ENCODE results near the gene ANKS1B. TPM values are rescaled to one million over a fixed set of nuclear protein-coding genes. Genes with fewer than 3 reads are reported as not detected.

The ANKS1B gene
- total RNA-seq, 1 experiment from 2014 or later, result 4.1 TPM

DNA sequence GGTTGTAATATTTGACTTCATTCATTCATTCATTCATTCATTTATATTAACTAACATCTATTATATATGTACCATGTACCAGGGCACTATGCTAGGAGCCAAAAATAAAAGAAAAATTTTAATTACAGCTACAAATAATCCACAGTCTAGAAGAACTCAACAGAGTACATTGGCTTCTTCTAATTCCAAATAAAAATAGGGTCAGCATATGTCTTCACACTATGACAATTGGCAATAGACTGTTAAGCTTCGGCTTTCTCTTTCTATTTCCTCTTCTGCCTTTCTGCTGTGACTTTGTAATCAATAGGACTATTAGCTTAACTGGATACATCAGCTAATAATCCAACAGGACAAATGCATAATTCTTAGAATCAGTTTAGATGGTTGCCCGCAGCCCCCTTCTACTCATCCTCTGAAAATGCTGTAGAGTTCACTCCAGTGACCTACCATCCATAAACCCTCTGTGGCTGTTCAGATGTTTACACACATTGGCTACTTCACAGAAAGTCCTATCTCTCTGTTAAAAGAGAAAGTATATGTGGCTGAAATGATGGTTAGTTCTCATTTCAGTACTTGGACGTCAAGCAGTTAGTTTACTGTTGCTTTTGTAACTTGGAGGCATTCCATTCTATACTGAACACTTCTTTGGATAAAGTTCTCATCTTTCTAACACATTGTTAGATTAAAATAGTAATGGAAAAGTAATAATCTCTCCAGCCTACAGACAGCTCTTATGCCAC, 782.7 kb downstream of the ANKS1B start:
- no peak for DNase-seq (ENCODE audit: low read depth)

DNA sequence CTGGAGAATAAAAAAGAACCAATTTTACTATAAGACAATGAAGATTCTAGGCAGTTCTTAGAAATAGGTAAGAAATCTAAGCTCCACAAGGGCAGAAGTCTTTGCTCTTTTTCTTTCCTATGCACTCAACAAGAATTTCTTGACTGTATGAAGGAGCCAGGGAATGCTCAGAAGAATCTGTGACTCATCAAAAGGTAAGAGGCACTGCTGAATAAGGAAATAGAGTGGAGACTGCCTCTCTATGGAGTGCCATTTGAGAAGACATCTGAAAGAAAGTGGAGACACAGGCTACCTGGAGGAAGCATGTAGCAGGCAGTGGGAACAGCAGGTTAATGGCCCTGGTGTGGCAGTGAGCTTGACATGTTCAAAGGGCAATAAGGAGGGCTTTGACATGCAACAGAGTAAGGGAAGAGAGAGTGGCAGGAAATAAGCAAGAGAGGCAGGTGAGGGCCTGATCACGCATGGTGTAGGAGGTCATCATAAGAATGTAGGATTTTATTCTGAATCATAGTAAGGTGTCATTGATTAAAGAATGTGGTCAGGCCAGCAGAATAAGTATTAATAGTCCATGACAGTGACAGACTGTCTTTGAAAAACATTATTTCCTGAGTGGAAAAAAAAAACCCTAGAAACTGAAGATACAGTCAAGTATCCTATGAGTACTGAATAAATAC, 783.9 kb downstream of the ANKS1B start:
- DNase-seq (ENCODE audit: low read depth), result peak; percentile 4

DNA sequence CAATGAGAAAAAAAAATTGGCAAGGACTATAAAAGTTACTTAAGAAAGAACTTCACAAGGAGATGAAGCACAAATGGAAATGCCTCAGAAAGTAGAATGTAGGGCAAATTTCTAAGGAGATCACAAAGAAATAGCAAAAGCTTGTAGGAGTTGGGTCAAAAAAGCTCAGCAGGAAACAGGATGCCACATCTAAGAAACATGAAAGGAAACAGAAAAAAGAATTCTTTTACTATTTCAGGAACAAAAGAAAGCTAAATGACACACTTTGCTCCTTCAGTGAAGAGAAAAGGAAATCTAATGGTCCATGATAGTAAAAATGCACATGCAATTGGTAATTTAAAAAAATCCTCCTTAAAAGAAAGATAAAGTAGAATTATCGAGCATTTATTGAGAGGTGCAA, 789.3 kb downstream of the ANKS1B start:
- DNase-seq (ENCODE audit: low read depth), result no peak

DNA sequence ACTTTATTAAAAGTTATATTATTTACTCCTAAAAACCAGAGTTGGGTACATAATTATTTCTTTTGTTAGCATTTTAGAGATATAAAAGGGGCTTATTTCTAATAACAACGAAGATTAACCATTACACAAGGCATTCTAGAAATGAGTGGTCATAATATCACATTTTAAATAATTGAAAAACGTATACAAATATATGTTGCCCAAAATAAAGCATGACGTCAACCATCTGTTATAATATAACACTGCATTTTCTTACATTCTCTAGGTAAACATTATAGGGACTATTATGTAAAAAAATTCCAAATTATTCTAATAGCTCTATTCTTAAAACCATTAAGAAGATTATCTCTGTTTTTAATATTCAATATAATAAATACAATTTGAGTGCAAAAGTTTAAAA, 792.2 kb downstream of the ANKS1B start:
- no peak for DNase-seq (ENCODE audit: low read depth)

DNA sequence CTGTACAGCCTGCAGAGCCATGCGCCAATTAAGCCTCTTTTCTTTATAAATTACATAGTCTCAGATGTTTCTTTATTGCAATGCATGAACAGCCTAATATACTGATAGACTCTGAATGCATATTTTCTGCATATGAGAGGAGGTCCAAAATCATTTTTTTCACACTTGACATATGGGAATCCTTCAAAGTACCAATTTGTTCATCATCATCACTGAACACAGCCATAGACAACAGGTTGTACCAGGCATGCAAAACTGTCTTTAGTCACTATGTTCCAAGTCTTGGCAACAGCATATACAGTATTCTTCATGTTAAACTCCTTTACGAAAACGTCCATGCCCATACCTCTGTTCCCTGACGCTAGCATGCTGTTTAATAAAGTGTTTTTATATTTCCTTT, 807.9 kb downstream of the ANKS1B start:
- DNase-seq (ENCODE audit: low read depth), result no peak

DNA sequence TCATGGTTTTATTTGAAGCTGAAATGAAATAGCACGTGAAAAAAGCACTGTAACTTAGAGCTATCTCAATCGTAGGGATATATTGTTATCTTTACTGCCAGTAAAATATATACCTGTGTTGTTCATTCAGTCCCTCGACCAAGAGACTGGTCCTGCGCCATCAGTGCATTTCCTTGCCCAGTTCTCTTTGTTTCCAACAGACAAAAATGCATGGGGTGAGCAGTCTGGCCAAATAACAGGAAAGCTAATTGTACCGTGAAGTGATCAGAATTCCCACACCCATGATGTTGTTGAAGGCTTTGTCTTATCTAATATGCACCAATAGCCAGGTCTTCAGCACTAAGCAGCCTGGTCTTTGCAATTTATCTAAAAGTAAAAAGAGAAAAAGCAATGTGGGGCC, 814.3 kb downstream of the ANKS1B start:
- no peak for DNase-seq (ENCODE audit: low read depth)

DNA sequence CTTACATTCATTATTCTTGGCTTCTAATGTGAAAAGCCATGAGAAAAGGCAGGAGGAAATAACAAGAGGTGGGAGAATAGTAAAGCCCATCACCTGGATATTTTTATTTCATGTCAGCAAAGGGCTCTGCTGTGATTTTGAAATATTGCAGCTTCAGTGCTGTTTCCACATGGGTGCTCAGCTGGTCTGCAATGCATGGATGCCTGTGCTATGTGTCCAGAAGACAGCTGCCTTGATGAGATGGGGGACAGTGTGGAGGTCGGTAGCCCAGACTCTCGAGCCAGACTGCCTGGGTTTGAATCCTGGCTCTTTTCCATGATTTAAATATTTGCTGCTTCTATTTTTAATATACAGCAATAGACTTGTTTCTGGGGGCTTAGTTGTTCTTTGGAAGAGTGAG, 814.7 kb downstream of the ANKS1B start:
- DNase-seq (ENCODE audit: low read depth), result no peak

DNA sequence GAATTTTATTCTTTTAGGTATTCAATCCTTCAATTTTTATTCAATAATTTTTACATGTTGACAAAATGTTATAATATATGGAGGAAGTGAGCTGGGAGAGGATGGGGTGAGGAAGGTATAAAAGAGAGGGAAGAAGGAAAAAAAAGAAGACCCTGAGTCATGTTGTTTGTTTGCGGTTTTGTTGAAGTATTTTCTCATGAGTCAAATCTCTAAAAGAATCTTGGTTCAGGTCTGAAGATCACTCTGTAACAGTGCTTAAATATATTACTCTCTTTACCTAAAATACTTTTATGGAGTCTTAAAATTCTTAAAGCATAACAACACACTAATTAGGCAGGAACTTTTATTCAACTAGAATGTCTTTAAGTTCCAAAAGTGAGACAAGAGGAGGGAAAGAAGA, 826.8 kb downstream of the ANKS1B start:
- DNase-seq (ENCODE audit: low read depth), result peak; percentile 76

DNA sequence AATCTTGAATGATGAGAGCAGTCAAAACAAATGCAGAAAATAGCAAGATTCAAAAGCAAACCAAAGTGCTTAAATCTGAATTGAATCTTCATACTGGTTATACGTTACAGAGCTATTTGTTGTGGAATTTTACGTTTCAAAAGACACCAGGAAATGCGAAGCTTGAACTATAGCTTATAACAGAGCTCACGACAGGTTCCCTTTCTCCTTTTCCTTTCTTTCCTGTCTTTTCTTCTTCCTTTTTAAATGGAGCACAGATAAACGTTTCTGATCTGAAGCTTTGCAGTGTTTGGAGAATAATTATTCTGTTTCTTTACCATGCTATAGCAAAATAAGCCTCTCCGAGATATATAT, 829.8 kb downstream of the ANKS1B start:
- DNase-seq (ENCODE audit: low read depth), result no peak

DNA sequence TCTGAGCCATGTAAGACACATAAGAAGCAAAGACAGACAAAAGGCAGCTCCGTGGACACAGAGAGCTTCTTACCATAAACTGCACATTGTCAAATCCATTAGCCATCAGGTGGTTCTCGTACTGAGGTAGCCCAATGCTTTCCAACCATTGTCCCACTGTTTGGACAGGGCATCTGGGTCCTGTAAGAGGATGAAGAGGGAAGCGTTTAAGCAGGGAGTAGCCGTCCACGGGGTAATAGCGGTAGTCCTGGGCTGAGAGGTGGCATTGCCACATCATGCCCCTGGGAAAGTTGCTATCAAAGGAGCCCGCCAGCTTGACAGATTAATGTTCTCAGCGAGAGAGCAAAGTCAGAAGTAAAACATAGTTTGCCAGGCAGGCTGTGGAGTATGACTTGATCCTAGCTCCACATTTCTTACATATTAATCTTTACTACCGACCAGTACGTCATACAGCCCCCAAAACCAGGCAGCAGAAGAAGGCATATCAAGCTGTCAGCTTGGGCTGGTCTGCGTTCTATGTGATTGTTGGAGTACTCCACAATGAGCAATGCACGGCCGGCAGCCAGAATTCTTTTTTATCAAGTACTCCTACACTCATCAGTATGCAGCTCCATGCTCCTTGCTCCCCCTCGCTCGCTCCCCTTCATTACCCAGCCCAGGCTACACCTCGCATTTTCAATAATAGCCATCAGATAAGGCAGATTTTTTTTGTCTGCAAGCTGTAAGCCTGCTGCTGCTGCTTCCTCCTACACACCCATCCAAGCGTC, 830.3 kb downstream of the ANKS1B start:
- peak; percentile 9 for DNase-seq (ENCODE audit: low read depth)

DNA sequence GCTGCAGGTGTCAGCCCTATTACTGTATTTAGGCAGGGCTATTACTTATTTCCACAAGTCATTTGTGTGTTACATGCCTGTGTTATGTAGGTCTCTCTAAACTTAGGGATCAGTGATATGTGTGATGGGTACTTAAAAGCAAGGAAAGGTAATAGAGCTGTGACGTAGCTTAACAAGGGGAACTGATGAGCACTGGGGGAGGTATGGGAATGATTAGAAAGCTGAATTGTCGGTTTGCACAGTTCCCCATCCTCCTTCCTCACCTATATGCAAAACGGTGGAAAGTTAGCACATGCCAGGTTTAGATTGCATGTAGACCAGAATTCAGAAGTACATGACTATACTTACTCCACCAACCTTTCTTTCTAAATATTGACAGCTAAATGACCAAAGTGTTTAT, 831.4 kb downstream of the ANKS1B start:
- DNase-seq (ENCODE audit: low read depth), result no peak

DNA sequence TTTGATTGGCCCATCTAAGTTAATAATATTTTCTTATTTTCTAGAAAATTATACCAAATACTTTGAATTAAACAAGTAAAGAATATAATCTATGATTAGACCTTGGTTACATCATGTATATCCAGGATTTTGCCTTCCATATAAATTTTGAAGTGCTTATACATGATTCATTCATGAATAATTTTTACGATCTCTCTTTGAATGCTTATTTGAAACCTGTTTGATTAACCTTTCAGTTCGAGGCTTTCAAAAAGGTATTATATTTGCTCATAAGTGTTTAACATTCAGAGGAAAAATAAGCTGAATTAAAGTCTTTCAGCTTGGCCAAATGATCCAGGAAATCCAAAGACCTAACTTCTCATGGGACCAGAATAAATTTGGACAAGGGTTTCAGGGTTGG, 832.4 kb downstream of the ANKS1B start:
- DNase-seq (ENCODE audit: low read depth), result no peak

DNA sequence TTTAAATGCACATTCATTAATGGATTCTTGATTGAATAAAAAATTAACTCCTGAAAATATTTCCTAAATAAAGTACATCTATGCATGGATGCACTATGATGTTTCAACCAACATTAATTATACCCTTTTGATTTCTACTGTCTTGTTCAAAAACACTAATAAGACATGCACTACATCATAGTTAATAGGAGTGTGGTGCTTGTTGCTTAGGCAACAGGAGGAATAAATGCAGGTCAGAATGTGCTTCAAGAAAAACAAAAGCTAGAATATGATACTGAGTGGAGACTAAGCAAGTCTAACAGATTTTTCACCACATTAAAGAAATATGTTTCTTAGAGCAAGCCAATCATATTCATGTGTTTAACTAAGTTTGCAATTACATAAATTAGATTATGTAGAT, 833.0 kb downstream of the ANKS1B start:
- no peak for DNase-seq (ENCODE audit: low read depth)

DNA sequence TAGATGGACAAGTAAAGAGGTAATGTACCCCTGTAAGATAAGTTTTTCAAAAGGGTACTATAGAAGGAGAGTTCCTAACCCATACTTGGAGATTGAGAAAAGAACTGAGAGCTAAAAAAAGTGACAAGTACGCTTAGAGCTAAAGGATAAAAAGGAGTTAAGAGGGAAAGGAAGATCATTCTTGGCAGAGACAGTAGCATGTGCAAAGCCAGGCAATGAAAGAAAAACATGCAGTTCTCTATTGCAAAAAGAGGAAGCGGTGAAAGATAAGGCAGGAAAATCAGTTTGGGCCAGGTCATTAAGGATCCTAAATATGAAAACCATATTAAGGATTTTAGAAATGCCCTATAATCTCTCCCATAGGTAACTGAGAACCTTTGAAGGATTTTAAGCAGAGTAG, 837.6 kb downstream of the ANKS1B start:
- no peak for DNase-seq (ENCODE audit: low read depth)

DNA sequence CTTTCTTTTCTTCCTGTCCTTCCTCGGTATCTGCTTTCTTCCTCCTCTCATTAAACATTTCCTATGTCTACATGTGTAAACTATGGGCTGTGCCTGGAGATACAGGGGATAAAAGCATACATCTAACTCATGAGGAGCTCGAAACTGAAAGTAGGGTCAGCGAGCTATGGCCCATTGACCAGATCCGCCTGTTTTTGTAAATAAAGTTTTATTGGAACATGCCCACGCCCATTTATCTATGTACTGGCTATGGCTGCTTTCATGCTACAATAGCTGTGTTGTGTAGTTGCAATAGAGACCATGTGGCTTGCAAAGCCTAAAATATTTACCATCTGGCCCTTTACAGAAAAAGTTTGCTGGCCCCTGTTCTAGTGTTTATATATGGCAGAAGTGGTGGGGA, 838.0 kb downstream of the ANKS1B start:
- no peak for DNase-seq (ENCODE audit: low read depth)

DNA sequence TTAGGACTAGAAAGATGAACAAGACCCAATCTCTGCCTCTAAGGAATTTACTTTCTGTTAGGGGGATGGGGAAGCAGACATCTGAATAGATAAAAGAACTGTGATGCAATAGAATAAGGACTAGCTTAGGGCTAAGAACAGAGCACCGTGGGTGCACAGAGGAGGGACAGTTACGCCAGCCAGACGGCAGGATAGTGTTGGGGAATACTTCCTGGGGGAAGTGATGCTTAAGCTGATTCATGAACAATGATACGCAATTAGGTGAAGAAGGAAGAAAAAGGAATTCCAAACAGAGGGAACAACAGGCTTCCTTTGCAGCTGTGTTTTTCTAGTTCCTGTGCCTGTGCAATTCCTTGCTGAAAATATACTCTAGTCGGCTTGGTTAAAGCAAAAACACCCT, 838.6 kb downstream of the ANKS1B start:
- no peak for DNase-seq (ENCODE audit: low read depth)

DNA sequence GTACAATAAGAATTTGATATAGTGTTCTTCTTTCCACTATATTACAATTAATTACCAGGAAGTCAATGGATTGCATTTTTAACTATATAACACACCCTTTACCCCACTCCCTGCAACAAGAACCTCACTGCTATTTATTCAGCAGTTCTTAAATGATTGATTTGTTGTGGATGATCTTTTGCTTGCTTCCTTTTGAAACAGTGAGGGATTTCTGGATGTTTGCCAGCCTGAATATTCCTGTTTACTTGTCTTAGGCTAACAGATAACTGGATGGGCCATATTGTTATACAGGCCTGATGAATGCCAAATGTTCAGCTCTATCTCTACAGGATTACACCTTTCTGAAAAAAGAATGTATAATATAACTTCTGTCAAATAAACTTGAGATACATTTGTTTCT, 842.1 kb downstream of the ANKS1B start:
- no peak for DNase-seq (ENCODE audit: low read depth)

DNA sequence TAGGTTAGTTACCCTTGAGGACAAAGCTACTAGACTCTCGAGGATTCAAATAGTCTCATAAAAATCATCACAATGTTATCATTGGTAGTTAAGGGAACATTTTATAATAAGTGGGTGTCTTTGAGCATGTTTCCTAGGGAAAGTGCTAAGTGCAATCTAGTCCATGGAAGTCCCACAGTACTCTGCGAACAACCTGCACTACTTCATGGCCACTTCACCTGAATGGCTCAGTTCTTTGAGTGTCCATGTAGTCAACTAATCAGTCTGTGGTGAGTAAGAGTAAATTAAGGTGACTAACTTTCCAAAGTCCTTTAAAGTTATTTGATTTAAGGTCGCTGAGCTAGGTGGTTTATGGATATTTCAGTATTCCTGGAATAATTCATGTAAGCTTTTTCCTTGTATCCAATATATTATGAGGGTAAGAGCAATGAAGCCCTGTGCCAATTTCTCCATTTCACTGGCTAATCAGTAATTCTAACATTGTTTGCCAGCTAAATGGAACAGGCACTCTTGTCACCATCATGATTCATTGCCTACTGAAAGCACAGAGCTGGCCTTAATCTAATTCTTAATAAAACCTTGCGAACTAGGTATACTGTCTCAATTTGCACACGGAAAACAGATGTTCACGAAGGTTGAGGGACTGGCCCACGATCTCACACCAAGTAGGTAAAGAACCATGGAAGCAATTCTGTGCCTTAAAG, 844.6 kb downstream of the ANKS1B start:
- no peak for DNase-seq (ENCODE audit: low read depth)

DNA sequence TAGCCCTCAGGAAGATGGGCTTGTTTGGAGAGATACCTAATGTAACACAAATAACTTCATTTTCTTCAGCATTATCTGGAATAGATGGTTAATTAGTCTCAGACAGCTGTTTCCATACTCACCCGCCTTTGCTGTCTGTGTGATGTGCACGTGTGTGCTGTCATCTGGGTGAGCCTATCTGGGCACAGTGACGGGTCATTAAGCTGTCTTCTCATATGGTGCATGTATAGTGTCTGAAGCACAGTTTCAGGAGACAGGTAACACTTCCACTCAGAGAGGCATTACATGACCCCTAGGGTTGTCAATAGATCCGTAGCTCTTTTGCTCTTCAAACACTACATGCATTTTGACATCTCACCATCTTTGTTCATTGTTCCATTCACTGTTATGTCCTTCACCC, 846.3 kb downstream of the ANKS1B start:
- no peak for DNase-seq (ENCODE audit: low read depth)

DNA sequence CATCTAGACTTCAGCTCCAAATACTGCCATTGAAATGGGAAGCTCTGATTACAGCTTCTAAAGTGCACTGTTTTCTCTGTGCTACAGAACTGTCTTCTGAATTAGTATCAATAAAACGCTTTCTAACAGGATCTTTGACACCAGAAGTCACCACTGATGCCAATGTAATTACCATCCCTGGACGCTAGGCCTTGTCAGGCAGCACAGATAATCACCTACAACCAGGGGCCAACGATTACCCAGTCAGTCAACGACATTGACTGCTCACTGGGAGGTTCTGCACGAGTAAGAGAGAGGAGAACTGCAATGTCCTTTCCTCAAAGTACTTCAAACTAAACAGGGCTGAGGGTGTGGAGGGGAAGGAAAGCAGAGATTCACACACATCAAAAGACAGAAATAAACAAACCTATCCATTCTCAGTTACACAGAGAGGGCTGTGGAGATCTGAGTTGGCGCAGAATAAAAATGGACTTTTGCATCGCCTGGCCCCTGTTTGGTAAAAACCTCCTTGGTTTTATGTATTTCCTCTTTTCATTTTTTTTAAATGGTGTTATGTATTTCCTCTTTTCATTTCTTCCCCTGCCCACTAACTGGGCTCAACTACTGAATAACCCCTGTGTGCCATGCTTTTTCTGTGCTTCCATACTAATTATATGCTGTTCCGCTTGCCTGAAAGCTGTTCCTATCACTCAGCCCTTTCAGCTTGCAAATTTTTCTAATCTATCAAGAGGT, 847.4 kb downstream of the ANKS1B start:
- no peak for DNase-seq (ENCODE audit: low read depth)

DNA sequence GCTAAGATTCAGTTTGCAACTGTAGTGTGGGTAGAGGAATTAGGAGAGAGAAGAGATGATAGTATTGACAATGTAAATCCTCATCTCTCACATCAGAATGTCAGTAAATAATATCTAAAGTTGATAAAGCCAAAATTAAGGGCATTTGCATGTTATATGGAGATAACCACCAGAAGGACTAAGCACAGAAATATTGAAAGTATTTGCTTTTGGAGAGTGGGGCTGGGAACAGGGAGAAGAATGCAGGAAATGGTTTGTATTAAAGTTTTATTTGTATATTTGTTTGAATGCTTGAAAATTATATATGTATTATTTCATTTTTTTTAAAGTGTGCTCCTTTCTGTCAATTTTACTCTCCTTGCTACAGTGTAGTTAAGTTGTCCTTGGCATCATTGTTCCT, 848.2 kb downstream of the ANKS1B start:
- DNase-seq (ENCODE audit: low read depth), result no peak

DNA sequence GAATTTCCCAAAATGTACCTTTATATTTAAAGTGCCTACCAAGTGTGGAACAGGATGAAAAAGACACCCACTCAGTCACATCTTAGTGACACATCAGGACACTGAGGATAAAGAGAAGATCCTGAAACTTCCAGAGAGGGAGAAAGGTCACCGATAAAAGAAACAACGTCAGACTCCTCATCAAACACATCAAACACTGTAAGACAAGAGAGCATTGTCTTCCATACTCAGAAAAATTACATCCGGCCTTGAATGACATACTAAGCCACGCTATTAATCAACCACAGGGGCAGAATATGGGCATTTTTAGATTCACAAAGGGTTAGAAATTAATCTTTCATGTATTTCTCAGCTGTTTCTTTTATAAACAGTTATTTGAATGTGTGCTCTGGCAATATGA, 849.4 kb downstream of the ANKS1B start:
- no peak for DNase-seq (ENCODE audit: low read depth)

All from M059J (cell line).